ENCODE data around the gene CEP83.

Gene CEP83

GRCh38 chr12:94308612-94309011 lies 151.1 kb downstream of the CEP83 start:
- FAIRE-seq (peak; percentile 76), DNase-seq (ENCODE audit: insufficient read length, low spot score) (no peak)

- DNase-seq (ENCODE audit: insufficient read length, low spot score) (no peak), FAIRE-seq (peak; percentile 91)
These were observed 154.3 kb downstream of the CEP83 start for GRCh38 chr12:94305130-94305957.

- no peak for DNase-seq (ENCODE audit: insufficient read length, low spot score)
These were observed 155.1 kb downstream of the CEP83 start for GRCh38 chr12:94304566-94305061.

GRCh38 chr12:94304012-94304411 lies 155.7 kb downstream of the CEP83 start:
- DNase-seq (ENCODE audit: insufficient read length, low spot score) (no peak), FAIRE-seq (no peak)

More at GRCh38 chr12:94304566-94305061, 155.1 kb downstream of the CEP83 start:
- no peak for FAIRE-seq

GRCh38 chr12:94299846-94300245 lies 159.8 kb downstream of the CEP83 start:
- no peak for FAIRE-seq

GRCh38 chr12:94297876-94298505 lies 161.7 kb downstream of the CEP83 start:
- DNase-seq (ENCODE audit: insufficient read length, low spot score), result no peak
- no peak for FAIRE-seq

More at GRCh38 chr12:94299846-94300245, 159.8 kb downstream of the CEP83 start:
- no peak for DNase-seq (ENCODE audit: insufficient read length, low spot score)

- DNase-seq (ENCODE audit: insufficient read length, low spot score) (no peak), FAIRE-seq (no peak)
These were observed 162.5 kb downstream of the CEP83 start for GRCh38 chr12:94297096-94297699.

GRCh38 chr12:94290353-94290752 lies 169.3 kb downstream of the CEP83 start:
- DNase-seq (ENCODE audit: insufficient read length, low spot score), result no peak
- no peak for FAIRE-seq

- FAIRE-seq (no peak), DNase-seq (ENCODE audit: insufficient read length, low spot score) (no peak)
These were observed 170.0 kb downstream of the CEP83 start for GRCh38 chr12:94289461-94290312.

GRCh38 chr12:94287245-94287628 lies 172.4 kb downstream of the CEP83 start:
- no peak for DNase-seq (ENCODE audit: insufficient read length, low spot score)
- FAIRE-seq, result no peak

GRCh38 chr12:94286583-94287244 lies 173.0 kb downstream of the CEP83 start:
- DNase-seq (ENCODE audit: insufficient read length, low spot score) (no peak), FAIRE-seq (no peak)

GRCh38 chr12:94285943-94286582 lies 173.6 kb downstream of the CEP83 start:
- DNase-seq (ENCODE audit: insufficient read length, low spot score) (no peak), FAIRE-seq (no peak)

- DNase-seq (ENCODE audit: insufficient read length, low spot score) (no peak), FAIRE-seq (no peak)
These were observed 174.8 kb downstream of the CEP83 start for GRCh38 chr12:94284859-94285258.

- DNase-seq (ENCODE audit: insufficient read length, low spot score) (no peak), FAIRE-seq (no peak)
These were observed 175.6 kb downstream of the CEP83 start for GRCh38 chr12:94284046-94284445.

GRCh38 chr12:94282675-94283074 lies 177.0 kb downstream of the CEP83 start:
- DNase-seq (ENCODE audit: insufficient read length, low spot score) (no peak), FAIRE-seq (no peak)

- DNase-seq (ENCODE audit: insufficient read length, low spot score) (no peak), FAIRE-seq (no peak)
These were observed 179.6 kb downstream of the CEP83 start for GRCh38 chr12:94280063-94280462.

- no peak for FAIRE-seq
- DNase-seq (ENCODE audit: insufficient read length, low spot score), result no peak
These were observed 182.2 kb downstream of the CEP83 start for GRCh38 chr12:94277426-94278000.

GRCh38 chr12:94276725-94277124 lies 182.9 kb downstream of the CEP83 start:
- DNase-seq (ENCODE audit: insufficient read length, low spot score) (no peak), FAIRE-seq (no peak)

GRCh38 chr12:94273272-94273671 lies 186.4 kb downstream of the CEP83 start:
- no peak for DNase-seq (ENCODE audit: insufficient read length, low spot score)
- peak; percentile 21 for FAIRE-seq

Data from GM19239 (cell line).